Right renal pelvis (tissue), 4 donors: ENCODE results near the gene CDC42BPA. TPM values are rescaled to one million over a fixed set of nuclear protein-coding genes. Genes with fewer than 3 reads are reported as not detected.
"Not testable (repeated sequence)": the region's sequence is repeated elsewhere in the genome, so short reads cannot be mapped to it uniquely, and the experiment has no call there.

Experiments
- DNase-seq, 4 donors: peaks; one replicate each; pipeline ENCODE4 v3.0.0-alpha.2; 2013; ENCODE audit warnings: low read depth in 4 of 4, low spot score in 3 of 4, missing footprints in 1 of 4
- polyA plus RNA-seq, 4 donors: library from polyadenylated mRNA; unstranded; fragments of 120-200 nt; gene quantifications; one replicate each; pipeline ENCODE4 v1.2.1, GENCODE V29; 2013; ENCODE audit not compliant: insufficient read length in 4 of 4

The CDC42BPA gene, protein sequence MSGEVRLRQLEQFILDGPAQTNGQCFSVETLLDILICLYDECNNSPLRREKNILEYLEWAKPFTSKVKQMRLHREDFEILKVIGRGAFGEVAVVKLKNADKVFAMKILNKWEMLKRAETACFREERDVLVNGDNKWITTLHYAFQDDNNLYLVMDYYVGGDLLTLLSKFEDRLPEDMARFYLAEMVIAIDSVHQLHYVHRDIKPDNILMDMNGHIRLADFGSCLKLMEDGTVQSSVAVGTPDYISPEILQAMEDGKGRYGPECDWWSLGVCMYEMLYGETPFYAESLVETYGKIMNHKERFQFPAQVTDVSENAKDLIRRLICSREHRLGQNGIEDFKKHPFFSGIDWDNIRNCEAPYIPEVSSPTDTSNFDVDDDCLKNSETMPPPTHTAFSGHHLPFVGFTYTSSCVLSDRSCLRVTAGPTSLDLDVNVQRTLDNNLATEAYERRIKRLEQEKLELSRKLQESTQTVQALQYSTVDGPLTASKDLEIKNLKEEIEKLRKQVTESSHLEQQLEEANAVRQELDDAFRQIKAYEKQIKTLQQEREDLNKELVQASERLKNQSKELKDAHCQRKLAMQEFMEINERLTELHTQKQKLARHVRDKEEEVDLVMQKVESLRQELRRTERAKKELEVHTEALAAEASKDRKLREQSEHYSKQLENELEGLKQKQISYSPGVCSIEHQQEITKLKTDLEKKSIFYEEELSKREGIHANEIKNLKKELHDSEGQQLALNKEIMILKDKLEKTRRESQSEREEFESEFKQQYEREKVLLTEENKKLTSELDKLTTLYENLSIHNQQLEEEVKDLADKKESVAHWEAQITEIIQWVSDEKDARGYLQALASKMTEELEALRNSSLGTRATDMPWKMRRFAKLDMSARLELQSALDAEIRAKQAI (N-terminal part only)
- 10 to 100 TPM; 37.2 to 44.6 (median 43.8) TPM for polyA plus RNA-seq

DNA sequence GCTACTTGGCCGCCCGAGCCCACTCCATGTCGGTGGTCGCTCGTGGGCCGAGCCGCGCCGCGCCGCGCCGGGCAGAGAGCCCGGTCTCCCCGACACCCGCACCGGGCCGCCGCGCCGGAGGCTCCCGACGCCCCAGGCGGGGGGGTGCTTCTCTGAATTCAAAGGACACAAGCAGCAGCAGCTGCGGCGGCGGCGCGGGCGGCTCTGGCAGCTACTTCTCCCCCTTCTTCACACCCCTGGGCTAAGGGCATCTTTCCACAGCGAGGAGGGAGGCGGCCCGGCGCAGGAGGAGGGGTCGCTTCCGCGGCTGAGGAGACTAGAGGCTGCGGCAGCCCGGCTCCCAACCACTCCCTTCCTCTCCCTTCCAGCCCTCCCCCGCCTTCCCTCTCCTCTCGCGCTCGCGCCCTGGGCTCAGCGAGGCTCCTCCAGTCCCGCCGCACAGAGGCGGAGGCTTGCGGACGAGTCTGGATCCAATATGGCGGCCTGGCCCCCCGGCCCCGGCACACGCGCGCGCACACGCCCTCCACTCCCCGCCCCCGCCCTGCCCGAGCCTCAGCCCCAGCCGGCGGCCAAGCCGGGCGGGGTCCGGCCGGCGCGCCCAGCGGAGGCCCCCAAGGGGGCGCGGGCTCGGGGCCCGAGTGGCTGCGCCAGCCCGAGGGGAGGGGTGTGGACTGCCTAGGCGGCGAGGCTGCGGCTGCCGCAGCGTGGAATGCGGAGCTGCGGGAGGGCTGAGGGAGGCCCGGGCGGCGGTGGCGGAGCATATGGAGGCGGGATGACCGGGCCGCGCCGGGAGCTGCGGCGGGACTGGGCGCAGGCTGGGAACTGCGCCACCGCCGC, at the start of gene CDC42BPA:
CDC42BPA (minus strand) TSS at position 477 of the 837 bp plus-strand sequence. CDS start 1,310 bp downstream, outside the sequence.
- DNase-seq = peak in 3 of 4 donors; percentile 73 to 80 (median 74)

DNA sequence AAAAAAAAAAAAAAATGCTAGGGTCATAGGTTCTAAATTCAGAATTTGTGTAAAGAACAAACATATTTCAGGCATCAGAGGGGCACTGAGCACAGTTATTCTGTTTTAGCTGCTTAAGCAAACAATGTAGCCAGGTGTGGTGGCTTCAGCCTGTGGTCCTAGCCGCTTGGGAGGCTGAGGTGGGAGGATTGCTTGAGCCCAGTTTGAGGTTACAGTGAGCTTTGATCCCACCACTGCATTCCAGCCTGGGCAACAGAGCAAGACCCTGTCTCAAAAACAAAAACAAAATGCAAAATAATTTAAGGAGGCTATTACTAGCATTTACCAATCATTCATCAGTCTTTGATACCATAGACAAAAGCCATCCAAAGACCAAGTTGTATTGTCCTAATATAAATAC, 49.7 kb upstream of the CDC42BPA start:
- no peak for DNase-seq

DNA sequence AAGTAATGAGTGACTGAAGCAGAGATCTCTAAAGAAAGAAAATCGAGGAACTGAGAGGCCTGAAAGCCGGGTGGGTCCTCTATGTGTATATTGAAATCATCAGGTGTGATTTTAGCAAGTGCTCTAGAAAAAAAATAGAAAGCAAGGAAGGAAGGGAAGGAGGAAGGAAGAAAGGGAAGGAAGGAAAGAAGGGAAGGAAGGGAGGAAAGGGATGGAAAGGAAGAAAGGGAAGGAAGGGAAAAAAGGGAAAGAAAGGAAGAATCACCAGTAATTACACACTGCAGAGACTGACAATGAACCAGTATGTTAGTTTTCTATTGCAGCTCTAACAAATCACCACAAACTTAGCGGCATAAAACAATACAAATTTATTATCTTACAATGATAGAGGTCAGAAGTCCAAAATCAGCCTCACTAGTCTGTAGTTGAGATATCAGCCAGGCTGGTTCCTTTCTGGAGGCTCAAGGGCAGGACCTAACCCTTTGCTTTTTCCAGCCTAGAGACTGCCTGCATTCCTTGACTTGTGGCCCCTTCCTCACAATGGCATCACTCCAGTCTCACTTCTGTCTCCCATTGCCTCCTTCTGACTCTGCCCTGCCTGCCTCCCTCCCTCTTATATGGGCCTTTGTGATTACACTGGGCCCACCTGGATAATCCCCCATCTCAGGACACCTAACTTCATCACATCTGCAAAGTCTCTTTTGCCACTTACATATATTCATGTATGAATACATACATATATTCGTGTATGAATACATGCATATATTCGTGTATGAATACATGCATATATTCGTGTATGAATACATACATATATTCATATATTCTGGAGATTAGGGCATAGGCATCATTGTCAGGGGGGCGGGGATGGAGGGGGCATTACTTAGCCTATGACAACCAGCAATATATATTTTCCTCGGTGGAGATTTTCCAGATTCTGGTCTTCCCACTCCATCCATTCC, 47.5 kb upstream of the CDC42BPA start:
- no peak for DNase-seq

DNA sequence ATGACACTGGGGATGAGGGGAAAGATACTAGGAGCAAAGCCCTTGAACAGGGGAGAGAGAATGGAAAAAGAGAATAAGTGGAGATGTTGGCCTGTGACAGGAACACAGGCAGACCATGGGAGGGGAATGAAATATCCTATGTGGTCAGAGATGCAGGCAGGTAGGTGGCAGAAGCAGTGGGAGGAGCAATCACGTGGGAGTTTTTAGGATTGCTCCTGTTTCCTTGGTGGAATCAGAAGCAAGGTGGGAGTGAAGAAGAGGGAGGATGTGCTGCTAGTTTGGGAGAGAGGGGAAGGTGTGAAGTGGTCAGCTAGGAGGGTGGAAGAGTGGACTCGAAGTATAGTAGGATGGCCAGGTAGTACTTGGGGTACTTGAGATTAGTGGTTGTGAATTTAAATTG, 46.4 kb upstream of the CDC42BPA start:
- no peak for DNase-seq

DNA sequence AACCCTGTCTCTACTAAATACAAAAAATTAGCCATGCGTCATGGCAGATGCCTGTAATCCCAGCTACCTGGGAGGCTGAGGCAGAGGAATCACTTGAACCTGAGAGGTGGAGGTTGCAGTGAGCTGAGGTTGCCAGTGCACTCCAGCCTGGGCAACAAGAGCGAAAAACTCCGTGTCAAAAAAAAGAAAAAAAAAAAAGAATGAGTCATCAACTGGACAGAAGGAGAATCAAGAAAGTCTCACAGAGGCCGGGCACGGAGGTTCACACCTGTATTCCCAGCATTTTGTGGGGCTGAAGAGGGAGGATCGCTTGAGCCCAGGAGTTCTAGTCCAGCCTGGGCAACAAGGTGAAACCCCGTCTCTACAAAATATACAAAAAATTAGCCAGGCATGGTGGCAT, 45.5 kb upstream of the CDC42BPA start:
- DNase-seq = no peak

DNA sequence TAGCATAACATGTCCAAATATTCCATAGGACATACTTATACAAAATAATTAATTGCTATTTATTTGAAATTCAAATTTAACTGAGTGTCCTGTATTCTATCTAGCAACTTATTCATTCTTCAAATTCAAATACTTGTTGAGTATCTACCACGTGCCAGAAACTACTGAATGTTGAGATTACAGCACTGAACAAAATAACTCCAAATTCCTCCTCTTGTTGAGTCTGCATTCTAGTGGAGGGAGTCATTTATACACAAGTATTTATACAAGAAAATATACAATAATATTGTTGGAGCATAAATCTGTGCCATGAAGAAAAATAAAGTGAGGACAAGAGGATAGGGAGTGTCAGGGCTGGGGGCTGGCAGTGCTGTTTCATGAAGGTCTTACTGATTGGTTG, 43.7 kb upstream of the CDC42BPA start:
- DNase-seq = no peak

DNA sequence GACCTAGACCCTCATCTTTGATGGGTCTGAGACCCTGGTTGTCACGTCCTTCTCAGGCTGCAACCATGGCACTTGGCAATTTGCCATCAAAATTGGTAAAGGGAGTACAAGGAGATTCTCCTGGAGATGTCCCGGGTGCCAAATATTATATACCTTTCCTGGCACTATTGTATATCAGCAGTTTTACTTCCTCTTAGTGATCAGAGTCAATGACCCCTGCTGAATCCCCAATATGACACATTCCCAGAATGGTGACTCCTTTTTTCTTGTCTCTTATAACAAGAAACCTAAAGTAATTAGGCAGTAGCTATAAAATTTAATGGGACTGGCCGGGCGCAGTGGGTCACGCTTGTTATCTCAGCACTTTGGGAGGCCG, 39.6 kb upstream of the CDC42BPA start:
- DNase-seq = no peak

DNA sequence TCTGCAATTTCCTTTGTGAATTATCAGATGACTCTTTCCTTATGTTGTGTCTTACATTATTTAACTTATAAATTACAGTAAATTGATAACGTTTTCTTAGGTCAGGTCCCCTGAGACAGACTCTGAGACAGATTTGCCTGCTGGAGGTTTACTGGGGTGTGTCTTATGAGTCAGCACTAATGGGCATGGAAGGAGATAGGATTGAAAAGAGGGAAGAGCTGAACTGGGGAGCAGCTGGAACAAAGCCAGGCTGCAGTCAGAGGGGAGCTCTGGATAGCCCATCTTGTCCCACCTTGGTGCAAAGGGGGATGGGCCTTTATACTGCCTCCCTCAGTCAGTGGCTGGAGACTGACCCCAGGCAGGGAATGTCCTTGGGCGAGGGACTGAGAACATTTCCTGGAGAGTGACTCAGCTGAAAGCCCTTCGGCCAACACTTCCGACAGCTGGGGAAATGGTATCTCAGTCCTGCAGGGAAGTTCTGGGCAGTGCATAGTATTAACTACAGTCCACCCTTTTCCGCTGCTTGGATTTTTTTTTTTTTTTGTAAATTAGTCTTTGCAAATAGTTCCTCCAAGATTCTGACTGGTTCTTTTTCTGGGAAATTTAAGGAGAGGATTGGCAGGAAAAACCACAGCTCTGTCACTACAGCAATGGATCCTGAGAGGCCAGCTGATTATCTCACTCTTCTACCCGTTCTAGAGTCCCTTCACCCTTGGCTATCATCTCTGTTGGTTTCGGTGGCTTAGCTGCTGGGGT, 39.1 kb upstream of the CDC42BPA start:
- no peak for DNase-seq

DNA sequence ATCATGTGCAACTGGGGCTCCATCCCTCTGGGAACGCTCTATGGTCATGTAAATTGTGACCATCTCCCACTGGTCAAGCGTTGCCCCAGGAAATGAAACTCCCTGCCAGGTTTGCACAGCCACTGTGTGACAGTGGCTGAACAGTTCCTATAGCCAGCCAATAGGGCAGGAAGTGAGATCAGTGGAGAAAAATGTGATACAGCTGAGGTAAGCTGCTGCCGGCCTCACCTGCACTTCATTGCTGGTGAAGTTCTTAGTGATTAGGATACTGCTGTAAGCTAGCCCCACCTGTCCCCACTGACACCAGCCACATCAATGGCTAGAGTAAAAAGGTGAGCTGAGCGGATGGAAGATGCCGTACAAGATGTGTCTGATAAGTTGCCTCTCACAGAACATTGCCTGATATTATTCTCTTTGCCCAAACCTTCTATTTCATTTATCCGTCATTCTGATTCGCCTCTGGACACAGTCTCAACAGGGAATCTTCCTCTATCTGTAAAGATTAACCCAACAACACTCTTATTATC, 38.4 kb upstream of the CDC42BPA start:
- DNase-seq = no peak

DNA sequence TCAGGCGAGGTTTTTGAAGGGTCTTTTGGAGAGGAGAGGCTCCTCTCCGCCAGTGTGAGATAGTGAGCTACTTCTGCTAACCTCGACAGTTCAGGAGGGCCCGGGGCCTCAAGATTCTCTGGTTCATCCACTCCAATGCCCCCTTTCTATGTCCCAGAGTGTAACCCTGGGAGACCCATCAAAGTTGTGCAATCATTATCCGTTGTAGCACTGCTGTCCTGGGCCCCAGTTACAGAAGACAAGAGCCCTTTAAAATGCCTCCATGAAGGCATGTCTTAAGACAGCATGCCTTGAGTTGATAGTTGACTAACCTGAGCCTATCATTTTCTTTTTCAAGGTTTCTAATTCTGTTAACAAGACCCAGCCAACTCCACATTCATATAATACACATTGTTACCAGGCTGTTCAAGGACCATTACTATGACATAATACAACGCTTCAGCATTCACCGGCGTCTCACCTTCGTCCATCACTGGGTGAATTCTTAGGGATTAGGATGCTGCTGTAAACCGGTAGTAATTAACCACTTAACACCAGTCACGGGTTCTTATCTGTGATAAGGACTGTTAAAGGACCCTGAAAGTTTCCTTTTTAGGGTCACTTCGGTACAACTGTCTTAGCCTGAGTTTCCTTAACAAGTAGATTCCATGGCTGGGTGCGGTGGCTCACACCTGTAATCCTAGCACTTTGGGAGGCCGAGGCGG, 37.4 kb upstream of the CDC42BPA start:
- no peak for DNase-seq

DNA sequence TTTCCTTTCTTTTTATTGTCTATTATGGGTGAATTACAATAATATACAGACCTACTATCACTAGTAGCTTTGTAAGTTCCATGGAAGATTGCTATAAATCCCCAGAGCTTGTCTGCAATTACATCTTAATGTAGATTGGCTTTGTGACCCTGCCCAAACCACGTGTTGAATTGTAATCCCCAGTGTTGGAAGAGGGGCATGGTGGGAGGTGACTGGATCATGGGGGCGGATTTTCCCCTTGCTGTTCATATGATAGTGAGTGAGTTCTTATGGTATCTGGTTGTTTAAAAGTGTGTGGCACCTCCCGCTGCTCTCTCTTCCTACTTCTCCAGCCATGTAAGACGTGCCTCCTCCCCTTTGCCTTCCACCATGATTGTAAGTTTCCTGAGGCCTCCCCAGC, 34.9 kb upstream of the CDC42BPA start:
- DNase-seq = no peak

DNA sequence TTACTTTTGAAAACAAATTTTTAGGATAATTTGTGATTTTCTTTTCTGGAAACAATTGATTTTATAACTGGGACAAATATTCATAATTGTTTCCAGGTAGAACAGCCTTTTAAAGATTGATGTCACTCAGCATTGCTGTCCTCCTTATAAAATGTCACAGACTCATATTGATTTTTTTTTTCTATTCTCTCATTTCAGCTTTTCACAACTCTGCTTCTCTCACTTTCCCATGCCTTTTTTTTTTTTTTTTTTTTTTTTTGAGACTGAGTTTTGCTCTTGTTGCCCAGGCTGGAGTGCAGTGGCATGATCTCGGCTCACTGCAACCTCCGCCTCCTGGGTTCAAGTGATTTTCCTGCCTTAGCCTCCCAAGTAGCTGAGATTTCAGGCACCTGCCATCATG, 33.9 kb upstream of the CDC42BPA start:
- not testable (repeated sequence) for DNase-seq

DNA sequence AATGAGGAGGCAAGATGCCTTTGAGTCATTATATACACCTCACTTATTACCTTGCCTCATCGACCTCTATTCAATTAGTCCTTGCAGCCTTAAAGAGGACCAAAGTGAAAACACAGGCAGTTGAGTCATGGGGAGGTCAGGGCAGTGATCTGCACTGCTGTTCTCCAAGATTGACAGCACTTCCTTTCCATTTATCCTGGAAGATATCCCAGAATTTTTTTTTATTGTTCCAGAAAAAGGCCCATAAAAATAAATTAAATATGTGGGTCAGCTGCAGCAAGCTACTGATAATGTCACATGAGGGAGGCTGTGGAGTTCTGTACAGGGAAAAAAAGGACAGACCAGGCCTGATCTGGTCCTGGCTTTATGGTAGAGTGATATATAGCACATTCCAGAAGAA, 33.2 kb upstream of the CDC42BPA start:
- no peak for DNase-seq

DNA sequence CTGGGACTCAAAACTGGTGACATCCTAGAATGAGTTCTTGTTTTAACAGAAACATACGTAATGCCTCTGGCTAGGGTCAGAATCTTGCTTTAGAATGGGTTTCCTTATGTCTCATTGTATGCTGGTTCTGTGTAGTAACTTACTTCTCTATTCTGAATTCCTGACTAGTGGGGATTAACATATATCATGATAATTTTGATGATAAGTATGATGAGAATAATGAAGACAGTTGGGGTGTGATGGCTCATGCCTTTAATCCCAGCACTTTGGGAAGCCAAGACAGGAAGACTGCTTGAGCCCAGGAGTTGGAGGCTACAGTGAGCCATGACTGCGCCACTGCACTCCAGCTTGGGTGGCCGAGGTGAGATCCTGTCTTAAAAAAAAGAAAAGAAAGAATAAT, 31.7 kb upstream of the CDC42BPA start:
- no peak for DNase-seq

DNA sequence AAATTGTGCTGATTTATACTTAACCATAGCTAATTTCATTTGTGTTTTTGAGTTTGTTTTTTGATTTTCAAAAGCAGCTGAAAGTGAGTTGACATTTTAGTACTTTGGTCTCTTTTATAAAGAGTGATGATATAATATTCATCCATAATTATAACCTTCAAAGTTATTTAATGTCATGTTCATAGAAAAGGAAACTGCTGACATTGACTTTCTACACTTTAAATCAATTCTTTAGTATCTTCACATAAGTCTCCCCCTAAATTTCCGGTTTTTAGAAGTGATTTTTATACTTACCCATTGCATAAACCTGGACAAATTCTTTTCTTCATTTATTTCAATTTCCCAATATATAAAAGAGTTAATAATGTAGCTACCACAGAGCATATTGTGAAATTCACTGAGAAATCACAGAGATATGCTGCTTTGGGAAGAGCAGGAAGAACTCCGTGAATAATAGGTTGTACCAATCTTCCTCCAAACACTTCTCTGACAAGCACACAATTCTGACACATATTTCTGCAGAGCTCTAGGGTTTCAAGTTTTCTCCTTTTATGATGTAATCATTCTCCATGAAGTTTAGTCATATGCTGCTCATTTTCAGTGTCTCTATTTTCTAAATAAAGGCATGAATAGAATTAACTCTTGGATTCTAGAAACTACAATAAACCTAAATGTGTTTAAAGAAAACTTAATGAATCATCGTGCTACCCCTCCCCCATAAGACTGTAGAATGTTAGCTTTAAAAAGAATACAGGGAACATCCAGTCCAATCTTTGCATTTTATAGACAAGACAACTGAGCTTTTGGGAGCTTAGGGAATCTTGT, 25.6 kb upstream of the CDC42BPA start:
- DNase-seq = no peak

DNA sequence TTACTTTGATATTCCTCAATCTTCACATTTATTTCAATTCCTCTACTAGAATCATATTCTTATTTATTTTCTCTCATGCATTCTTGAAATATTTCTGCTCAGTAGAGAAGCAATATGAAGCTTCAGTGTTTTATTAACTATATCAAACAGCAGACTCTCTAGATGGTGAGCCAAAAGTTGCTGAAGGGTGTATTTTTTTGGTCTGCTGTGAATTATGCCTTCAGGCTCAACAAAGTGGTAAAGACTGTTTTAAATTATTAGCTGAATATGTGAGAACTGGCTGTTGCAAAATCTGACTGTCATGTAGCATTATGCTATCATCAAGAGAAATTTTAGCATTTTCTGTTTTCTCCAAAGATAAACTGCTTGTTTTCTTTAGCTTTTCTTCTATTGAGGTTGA, 24.9 kb upstream of the CDC42BPA start:
- DNase-seq = no peak
